SK-N-SH (cell line): ENCODE results near the gene PRELID1. TPM values are rescaled to one million over a fixed set of nuclear protein-coding genes. Genes with fewer than 3 reads are reported as not detected.

ENCODE experiments used
- CTCF ChIA-PET: fragments of 300-600, 350-600 bp; formaldehyde crosslinking; extraction: SDS; loops from one replicate; lab custom pipeline; 2021; lab: Yijun Ruan, JAX
- POLR2A ChIA-PET: fragments of 350-600 bp; sonication (Branson Sonifier 250); formaldehyde crosslinking; extraction: SDS; loops from one replicate; lab custom pipeline; 2020; ENCODE audit warnings: antibody characterized with exemption, inconsistent platforms; lab: Yijun Ruan, JAX
- DNase-seq: peaks from one replicate; pipeline ENCODE4 v3.0.0; 2012
- H2AFZ ChIP-seq: fragments of 200-600 bp; sonication (generic); 2 replicates; pipeline ENCODE4 v1.8.1; 2016; ENCODE audit warnings: antibody characterized with exemption, mild to moderate bottlenecking, low read depth
- H3F3A ChIP-seq: fragments of 200-600 bp; sonication (generic); replicated peaks from 2 replicates; pipeline ENCODE3; 2016; ENCODE audit warnings: antibody characterized with exemption, mild to moderate bottlenecking; ENCODE audit not compliant: insufficient read depth
- H3K27ac ChIP-seq, 2 experiments: fragments of 200-500 bp in 1 of 2; fragments of 200-600 bp in 1 of 2; sonication (Bioruptor generic) in 1 of 2; sonication (generic), shearing (Covaris generic) in 1 of 2; 2 replicates each; pipeline versions ENCODE4 v1.5.1 to v1.6.1; 2014 to 2016; ENCODE audit warnings: low read depth in 2 of 2, inconsistent platforms in 1 of 2, low read length in 1 of 2, mild to moderate bottlenecking in 1 of 2, mixed read lengths in 1 of 2
- H3K27me3 ChIP-seq: fragments of 200-600 bp; sonication (generic), shearing (Covaris generic); 2 replicates; pipeline ENCODE4 v1.6.1; 2016; ENCODE audit warnings: mixed run types; ENCODE audit not compliant: insufficient read depth
- H3K36me3 ChIP-seq, 2 experiments: fragments of 200-500 bp in 1 of 2; fragments of 200-600 bp in 1 of 2; sonication (Bioruptor generic) in 1 of 2; sonication (generic) in 1 of 2; replicated peaks in 1 of 2; 2 replicates each; pipeline versions ENCODE3 to v1.5.1; 2014 to 2016; ENCODE audit warnings: low read length in 1 of 2, mild to moderate bottlenecking in 1 of 2; ENCODE audit not compliant: insufficient read depth in 2 of 2, control insufficient read depth in 1 of 2
- H3K4me1 ChIP-seq, 2 experiments: fragments of 200-500 bp in 1 of 2; fragments of 200-600 bp in 1 of 2; sonication (Bioruptor generic) in 1 of 2; sonication (generic), shearing (Covaris generic) in 1 of 2; 2 replicates each; pipeline versions ENCODE4 v1.5.1 to v1.6.1; 2014 to 2016; ENCODE audit warnings: low read depth in 1 of 2, low read length in 1 of 2, mixed run types in 1 of 2; ENCODE audit not compliant: insufficient read depth in 2 of 2, control insufficient read depth in 1 of 2
- H3K4me2 ChIP-seq: fragments of 200-600 bp; sonication (generic), shearing (Covaris generic); 2 replicates; pipeline ENCODE4 v1.6.1; 2017; ENCODE audit warnings: mixed run types
- H3K4me3 ChIP-seq, 2 experiments: fragments of 200-500 bp in 1 of 2; fragments of 200-600 bp in 1 of 2; sonication (Bioruptor generic) in 1 of 2; sonication (generic), shearing (Covaris generic) in 1 of 2; 2 replicates each; pipeline versions ENCODE4 v1.5.1 to v1.8.1; 2014 to 2016; ENCODE audit warnings: low read depth in 2 of 2, inconsistent platforms in 1 of 2, low read length in 1 of 2, mild to moderate bottlenecking in 1 of 2, mixed read lengths in 1 of 2, moderate library complexity in 1 of 2
- H3K79me2 ChIP-seq: fragments of 200-600 bp; sonication (generic); 2 replicates; pipeline ENCODE4 v1.8.1; 2017; ENCODE audit warnings: mild to moderate bottlenecking; ENCODE audit not compliant: insufficient read depth
- H3K9ac ChIP-seq: fragments of 200-600 bp; sonication (generic); 2 replicates; pipeline ENCODE4 v1.6.1; 2017; ENCODE audit warnings: mixed run types
- H3K9me2 ChIP-seq: fragments of 200-600 bp; sonication (generic); 2 replicates; pipeline ENCODE4 v1.6.1; 2017; ENCODE audit warnings: mixed run types
- H3K9me3 ChIP-seq: fragments of 200-600 bp; sonication (generic); 2 replicates; pipeline ENCODE4 v1.6.1; 2017; ENCODE audit warnings: mixed run types, mild to moderate bottlenecking, moderate library complexity
- H4K20me1 ChIP-seq: fragments of 200-600 bp; sonication (generic); 2 replicates; pipeline ENCODE4 v1.6.1; 2017; ENCODE audit warnings: mild to moderate bottlenecking, mixed run types; ENCODE audit not compliant: insufficient read depth
- CHD2 ChIP-seq: fragments of 150-350 bp; IDR thresholded peaks from 2 replicates; pipeline ENCODE4 v1.6.1; 2018; ENCODE audit warnings: low read length; ENCODE audit not compliant: partially characterized antibody
- ELF1 ChIP-seq: IDR thresholded peaks from 2 replicates; pipeline ENCODE4 v1.4.0; 2012
- FOXJ3 ChIP-seq: sonication (generic); formaldehyde crosslinking; IDR thresholded peaks from 2 replicates; pipeline ENCODE4 v1.5.1; 2020; ENCODE audit warnings: mild to moderate bottlenecking, missing genetic modification reagents
- GATA2 ChIP-seq: sonication (generic); formaldehyde crosslinking; IDR thresholded peaks from 2 replicates; pipeline ENCODE4 v1.5.0; 2020; ENCODE audit warnings: mild to moderate bottlenecking, missing genetic modification reagents
- JUND ChIP-seq: IDR thresholded peaks from 2 replicates; pipeline ENCODE4 v1.4.0; 2012
- MXI1 ChIP-seq: IDR thresholded peaks from 2 replicates; pipeline ENCODE4 v1.6.1; 2012; ENCODE audit warnings: mild to moderate bottlenecking, low read depth, low read length, improper control_type of control experiment
- NRF1 ChIP-seq: IDR thresholded peaks from 2 replicates; pipeline ENCODE4 v1.6.1; 2012; ENCODE audit warnings: low read depth, mild to moderate bottlenecking, low read length
- POLR2AphosphoS5 ChIP-seq: IDR thresholded peaks from 2 replicates; pipeline ENCODE4 v1.6.1; 2012; ENCODE audit warnings: low read depth, low read length
- RAD21 ChIP-seq: IDR thresholded peaks from 2 replicates; pipeline ENCODE4 v1.6.1; 2012; ENCODE audit warnings: mild to moderate bottlenecking, low read length
- RCOR1 ChIP-seq: fragments of 150-350 bp; IDR thresholded peaks from 2 replicates; pipeline ENCODE4 v1.6.1; 2017; ENCODE audit warnings: antibody characterized with exemption, low read length
- RFX5 ChIP-seq: IDR thresholded peaks from 2 replicates; pipeline ENCODE4 v1.6.1; 2012; ENCODE audit warnings: mild to moderate bottlenecking, improper control_type of control experiment, low read length
- TAF1 ChIP-seq: IDR thresholded peaks from 2 replicates; pipeline ENCODE4 v1.6.1; 2012; ENCODE audit warnings: low read depth, mild to moderate bottlenecking, low read length, moderate library complexity, borderline replicate concordance
- TEAD4 ChIP-seq: IDR thresholded peaks from 2 replicates; pipeline ENCODE4 v1.4.0; 2012; ENCODE audit warnings: mild to moderate bottlenecking, borderline replicate concordance; ENCODE audit not compliant: insufficient read depth
- ZBTB33 ChIP-seq: IDR thresholded peaks from 2 replicates; pipeline ENCODE4 v1.4.0; 2012; ENCODE audit warnings: low read depth, borderline replicate concordance
- WGBS: methylation state at CpG from one replicate; pipeline ENCODE4 v1.1.6; 2017; ENCODE audit warnings: low lambda C conversion rate; 5-methylcytosine and 5-hydroxymethylcytosine counted together
- polyA plus RNA-seq, 3 experiments: library from polyadenylated mRNA; depleted of rRNA; stranded (reverse); fragments of >200 nt; gene quantifications; 2 replicates each; pipeline ENCODE4 v1.2.3, GENCODE V29; 2012
- TF ChIP-seq, protein P1 (sequence below): fragments of 200-600 bp; sonication (generic); IDR thresholded peaks from 2 replicates; pipeline ENCODE4 v1.6.1; 2017; ENCODE audit warnings: antibody characterized with exemption, mild to moderate bottlenecking, moderate library complexity
- TF ChIP-seq, protein P2 (sequence below): fragments of 150-350 bp; IDR thresholded peaks from 2 replicates; pipeline ENCODE4 v1.6.1; 2017; ENCODE audit warnings: antibody characterized with exemption, low read length, low read depth, borderline replicate concordance

PRELID1 gene
- polyA plus RNA-seq, 1 of the 3 experiments (the other 2 are of a cell fraction) = 344 TPM

GRCh38 chr5:177328545-177329231 lies 25.1 kb downstream of the PRELID1 start:
- Histone ChIP-seq H2AFZ (no peak overlapping the region), H3K27me3 (no peaks in the 10 kb centered on the region), H3K9ac (no peak overlapping the region), H3K4me1 (peaks cover 0 to 7% of the 10 kb centered on the region in 2 experiments; a peak in 1 of 4 replicates), H3K27ac (no peak overlapping the region), H3K36me3 (peaks cover 0 to 43% of the 10 kb centered on the region in 2 experiments), H3K79me2 (no peaks in the 10 kb centered on the region; the same call in 1 of the 2 replicates), H3K4me3 (no peak overlapping the region), H3F3A (no peaks in the 10 kb centered on the region), H3K9me3 (no peaks in the 10 kb centered on the region), H3K4me2 (no peak overlapping the region), H4K20me1 (0 out of 2 replicates have a peak, but pooled peaks cover 8% of the 10 kb centered on the region), H3K9me2 (no peaks in the 10 kb centered on the region)
- no peak for DNase-seq
- no peak for TF ChIP-seq RAD21
- TF ChIP-seq, protein P1, sequence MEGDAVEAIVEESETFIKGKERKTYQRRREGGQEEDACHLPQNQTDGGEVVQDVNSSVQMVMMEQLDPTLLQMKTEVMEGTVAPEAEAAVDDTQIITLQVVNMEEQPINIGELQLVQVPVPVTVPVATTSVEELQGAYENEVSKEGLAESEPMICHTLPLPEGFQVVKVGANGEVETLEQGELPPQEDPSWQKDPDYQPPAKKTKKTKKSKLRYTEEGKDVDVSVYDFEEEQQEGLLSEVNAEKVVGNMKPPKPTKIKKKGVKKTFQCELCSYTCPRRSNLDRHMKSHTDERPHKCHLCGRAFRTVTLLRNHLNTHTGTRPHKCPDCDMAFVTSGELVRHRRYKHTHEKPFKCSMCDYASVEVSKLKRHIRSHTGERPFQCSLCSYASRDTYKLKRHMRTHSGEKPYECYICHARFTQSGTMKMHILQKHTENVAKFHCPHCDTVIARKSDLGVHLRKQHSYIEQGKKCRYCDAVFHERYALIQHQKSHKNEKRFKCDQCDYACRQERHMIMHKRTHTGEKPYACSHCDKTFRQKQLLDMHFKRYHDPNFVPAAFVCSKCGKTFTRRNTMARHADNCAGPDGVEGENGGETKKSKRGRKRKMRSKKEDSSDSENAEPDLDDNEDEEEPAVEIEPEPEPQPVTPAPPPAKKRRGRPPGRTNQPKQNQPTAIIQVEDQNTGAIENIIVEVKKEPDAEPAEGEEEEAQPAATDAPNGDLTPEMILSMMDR = no peak
- TF ChIP-seq MXI1 = no peak
- TF ChIP-seq, protein P2, sequence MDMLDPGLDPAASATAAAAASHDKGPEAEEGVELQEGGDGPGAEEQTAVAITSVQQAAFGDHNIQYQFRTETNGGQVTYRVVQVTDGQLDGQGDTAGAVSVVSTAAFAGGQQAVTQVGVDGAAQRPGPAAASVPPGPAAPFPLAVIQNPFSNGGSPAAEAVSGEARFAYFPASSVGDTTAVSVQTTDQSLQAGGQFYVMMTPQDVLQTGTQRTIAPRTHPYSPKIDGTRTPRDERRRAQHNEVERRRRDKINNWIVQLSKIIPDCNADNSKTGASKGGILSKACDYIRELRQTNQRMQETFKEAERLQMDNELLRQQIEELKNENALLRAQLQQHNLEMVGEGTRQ = no peak
- no peak for TF ChIP-seq JUND
- WGBS = 91% methylated on average over 19 of the region's 19 CpGs
- ChIA-PET POLR2A (no interaction called here), CTCF (interaction anchor here (0.8 to 5.8 kb wide), 3 partner anchors 11 to 172 kb away, joined by 3 to 31 read pairs (median 4); no protein-coding TSS in a partner anchor)

DNA sequence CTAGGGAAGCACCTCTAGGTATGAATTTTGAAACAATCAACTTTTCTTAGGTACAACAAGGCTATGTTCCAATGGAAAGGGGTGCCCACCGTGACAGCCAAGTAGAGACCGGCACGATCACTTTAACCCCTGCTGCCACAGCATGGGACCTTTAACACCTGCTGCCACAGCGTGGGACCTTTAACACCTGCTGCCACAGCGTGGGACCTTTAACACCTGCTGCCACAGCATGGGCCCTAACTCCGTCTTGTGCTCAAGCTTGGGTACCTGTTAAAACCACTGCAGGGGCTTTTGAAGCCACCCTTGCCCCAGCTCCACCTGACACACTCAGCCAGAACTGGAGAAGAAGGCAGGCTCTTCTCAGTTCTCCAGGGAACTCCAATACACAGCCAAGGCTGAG lies 26.3 kb downstream of the PRELID1 start:
- Histone ChIP-seq H3K27ac (no peak overlapping the region), H3K4me3 (no peak overlapping the region), H3K9me3 (no peaks in the 10 kb centered on the region), H4K20me1 (0 out of 2 replicates have a peak, but pooled peaks cover 8% of the 10 kb centered on the region), H3F3A (no peaks in the 10 kb centered on the region), H3K4me2 (no peak overlapping the region), H2AFZ (no peak overlapping the region), H3K36me3 (peaks cover 0 to 55% of the 10 kb centered on the region in 2 experiments), H3K9me2 (no peaks in the 10 kb centered on the region), H3K27me3 (no peaks in the 10 kb centered on the region), H3K9ac (no peak overlapping the region), H3K79me2 (no peaks in the 10 kb centered on the region; the same call in 1 of the 2 replicates), H3K4me1 (peaks cover 0 to 7% of the 10 kb centered on the region in 2 experiments; a peak in 1 of 4 replicates)
- WGBS = 100% methylated on average over 4 of the region's 6 CpGs
- ChIA-PET CTCF (interaction anchor here (5.8 kb wide), 1 partner anchor 12 kb away, joined by 31 read pairs; no protein-coding TSS in a partner anchor), POLR2A (interaction anchor here (0.8 kb wide), 1 partner anchor 29 kb away, joined by 3 read pairs; no protein-coding TSS in a partner anchor)
- DNase-seq = no peak
- TF ChIP-seq RCOR1 = no peak
- TF ChIP-seq GATA2 = no peak
- TF ChIP-seq TAF1 = no peak
- TF ChIP-seq POLR2AphosphoS5 = no peak
- no peak for TF ChIP-seq ELF1
- TF ChIP-seq MXI1 = no peak
- TF ChIP-seq, protein P1 = no peak
- no peak for TF ChIP-seq TEAD4
- no peak for TF ChIP-seq RFX5
- no peak for TF ChIP-seq CHD2
- no peak for TF ChIP-seq NRF1
- TF ChIP-seq ZBTB33 = no peak
- TF ChIP-seq, protein P2 = no peak
- TF ChIP-seq FOXJ3 (CRISPR knock-in tag) = no peak
- no peak for TF ChIP-seq RAD21
